ENCODE results near the gene ANO9.
A peak's percentile ranks its signal among the peaks of the same experiment; 100 is the strongest.
"Not testable (repeated sequence)": the region's sequence is repeated elsewhere in the genome, so short reads cannot be mapped to it uniquely, and the experiment has no call there.

The ANO9 gene

DNA sequence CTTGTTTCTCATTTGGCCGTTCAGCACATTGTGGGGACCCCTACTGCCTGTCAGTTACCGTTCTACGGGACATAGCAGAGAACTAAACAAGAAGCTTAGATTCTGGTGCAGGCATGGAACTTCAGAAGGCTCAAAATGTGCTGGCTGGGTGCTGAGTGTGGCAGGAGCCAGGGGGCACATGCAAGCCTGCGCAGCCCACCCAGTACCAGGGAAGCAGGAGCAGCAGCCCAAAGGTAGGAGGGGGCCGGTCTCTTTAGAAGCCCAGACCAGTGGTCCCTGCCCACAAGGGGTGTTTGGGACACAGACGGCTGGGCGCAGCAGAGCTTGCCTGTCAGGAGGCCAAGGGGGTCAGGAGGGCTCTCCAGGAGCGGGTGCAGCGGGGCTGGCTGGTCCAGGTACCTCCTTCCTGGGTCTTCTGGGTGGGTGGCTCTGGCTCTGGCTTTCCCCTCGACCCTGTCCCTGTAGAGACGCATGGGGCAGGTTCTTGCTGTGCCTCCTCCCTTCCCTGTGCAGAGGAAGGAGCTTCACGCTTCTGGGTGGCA lies 10.5 kb upstream of the ANO9 start:
- DNase-seq: no peak

DNA sequence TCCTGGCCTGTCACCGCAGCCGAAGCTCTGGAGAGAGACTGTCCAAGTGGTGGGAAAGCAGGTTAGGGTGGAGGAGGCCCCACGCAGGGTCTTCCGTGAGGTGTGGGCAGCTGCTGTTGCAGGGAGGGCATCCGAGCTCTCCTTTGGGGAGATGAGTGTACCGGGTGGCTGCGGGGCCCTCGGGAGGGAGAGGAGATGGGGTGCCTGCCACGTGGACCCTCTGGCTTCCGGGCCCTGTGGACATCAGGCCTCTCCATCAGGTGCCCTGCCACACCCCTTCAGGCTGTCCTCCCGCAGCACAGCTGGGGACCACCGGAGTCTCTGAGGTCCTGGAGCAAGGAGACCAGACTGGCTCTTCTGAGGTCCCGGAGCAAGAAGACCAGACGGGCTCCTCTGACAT lies 9.9 kb upstream of the ANO9 start:
- DNase-seq: no peak

DNA sequence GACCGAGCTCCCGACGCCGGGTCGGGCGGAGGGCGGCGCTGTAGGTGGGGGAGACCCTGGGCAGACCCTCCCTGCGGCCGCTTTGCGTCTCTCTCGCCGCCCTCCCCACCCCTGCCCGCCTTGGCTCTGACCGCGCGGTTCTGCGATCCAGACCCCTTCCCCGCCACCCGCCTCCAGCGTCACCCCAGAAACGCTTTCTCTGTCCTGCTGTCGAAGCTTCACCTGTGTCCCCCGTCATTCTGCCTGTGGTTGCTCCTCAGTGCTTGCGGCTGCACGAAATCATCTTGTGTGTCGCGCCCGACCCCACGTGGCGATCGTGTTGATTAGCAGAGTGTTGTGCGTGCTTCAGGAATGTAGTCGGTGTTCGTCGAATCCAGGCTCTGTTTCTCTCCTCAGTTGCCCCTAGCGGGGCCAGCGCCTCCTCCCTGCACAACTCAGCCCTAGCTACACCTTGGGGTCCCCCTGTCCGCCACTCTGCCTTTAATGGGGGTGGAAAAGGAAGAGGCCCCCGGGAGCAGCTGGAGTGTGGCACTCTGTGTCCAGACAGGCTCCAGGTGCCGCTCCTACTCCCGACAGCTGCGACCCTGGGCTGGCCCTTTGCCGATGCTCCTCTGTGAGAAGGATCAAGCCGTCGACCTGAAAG lies 9.1 kb upstream of the ANO9 start:
- peak; percentile 83 to 85 for DNase-seq

DNA sequence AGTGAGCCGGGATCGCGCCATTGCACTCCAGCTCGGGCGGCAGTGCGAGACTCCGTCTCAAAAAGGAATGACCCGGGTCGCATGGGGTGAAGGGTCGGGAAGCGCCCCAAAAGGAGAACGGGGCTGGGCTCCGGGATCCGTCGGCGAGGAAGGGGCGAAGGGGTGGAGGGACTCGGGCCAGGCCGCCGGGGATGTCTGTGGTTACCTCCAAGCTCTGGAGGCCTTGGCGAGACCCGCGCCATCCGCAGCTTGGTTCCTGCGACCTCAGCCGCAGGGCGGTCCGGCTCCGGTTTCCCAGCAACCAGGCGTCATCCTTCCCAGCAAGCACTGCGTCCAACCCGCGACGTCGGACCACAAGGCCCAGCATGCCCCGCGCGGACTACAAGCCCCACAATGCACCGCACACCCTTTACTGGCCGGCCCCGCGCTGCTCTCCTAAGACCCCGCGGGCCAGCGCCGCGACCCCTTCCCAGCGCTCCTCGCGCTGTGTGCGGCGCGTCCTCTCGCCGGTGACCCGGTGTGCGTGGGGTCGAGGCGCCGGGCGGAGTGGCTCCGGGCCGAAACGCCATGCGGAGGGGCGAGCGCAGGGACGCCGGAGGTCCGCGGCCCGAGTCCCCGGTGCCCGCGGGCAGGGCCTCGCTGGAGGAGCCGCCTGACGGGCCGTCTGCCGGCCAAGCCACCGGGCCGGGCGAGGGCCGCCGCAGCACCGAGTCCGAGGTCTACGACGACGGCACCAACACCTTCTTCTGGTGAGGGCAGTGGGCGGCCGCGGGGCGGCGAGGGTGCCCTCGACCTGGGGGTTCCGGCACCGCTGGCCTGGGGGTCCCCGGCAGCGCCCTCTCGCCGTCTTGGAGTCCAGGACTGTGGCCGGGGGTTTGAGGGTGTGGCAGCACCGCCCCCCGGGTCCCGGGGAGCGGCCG lies 8.3 kb upstream of the ANO9 start, which contains the start of gene PTDSS2:
Gene PTDSS2, plus strand, starts transcription at position 391 of the 920 bp plus-strand sequence. Its CDS starts 177 bp downstream, at position 568.
- DNase-seq: peak; percentile 93 to 94

DNA sequence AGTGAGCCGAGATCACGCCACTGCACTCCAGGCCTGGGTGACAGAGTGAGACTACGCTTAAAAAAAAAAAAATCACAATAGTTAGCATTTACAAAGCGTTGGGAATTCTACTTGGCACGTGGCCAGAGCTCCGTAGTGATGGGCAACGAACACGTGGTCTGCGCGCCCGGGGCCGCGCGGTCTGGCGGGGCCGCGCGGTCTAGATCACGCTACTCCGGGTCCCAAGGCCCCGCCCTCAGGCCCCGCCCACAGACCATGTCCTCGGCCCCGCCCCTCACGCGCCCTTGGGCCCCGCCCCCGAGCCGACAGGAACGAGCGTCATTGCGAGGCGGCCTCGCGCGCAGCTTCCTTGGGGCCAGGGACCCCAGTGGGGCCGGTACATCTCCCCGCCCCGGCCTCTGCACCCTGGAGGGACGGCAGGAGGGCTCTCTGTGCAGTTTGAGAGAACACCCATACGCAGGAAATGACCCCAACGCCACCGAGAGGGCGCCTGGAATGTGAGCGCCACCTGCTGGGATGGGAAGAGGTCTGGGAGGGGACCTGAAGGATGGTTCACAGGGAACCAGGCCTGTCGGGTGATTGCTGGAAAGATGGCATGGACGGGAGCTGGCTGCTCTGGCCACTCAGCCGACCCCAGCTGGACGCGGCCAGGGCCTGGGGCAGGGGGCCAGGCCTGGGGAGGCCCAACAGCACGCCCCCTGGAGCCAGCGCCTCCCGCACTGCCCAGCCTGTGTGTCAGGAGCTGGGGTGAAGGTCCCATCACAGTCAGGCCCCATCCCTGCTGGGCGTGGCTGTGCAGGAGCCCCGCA lies 6.3 kb upstream of the ANO9 start:
- peak; percentile 92 to 96 for DNase-seq

DNA sequence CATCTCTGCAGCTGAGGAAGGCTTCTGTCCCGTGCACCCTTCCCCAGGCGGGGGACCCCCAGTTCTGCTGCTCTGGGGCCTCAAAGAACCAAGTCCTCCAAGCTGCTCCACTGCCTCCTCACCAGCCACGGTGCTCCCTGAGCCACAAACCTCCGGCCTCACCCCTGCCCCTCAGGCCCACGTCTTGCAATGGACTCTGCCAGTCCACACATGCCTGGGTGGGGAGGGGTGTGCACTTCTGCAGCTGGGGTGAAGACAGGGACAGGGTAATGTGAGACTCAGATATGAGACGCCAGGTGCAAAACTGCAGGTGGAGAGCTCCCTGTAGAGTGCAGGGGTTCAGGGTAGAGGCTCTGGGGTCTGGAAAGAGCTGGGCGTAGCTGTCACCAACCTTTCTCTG lies 5.1 kb upstream of the ANO9 start:
- DNase-seq: no peak

DNA sequence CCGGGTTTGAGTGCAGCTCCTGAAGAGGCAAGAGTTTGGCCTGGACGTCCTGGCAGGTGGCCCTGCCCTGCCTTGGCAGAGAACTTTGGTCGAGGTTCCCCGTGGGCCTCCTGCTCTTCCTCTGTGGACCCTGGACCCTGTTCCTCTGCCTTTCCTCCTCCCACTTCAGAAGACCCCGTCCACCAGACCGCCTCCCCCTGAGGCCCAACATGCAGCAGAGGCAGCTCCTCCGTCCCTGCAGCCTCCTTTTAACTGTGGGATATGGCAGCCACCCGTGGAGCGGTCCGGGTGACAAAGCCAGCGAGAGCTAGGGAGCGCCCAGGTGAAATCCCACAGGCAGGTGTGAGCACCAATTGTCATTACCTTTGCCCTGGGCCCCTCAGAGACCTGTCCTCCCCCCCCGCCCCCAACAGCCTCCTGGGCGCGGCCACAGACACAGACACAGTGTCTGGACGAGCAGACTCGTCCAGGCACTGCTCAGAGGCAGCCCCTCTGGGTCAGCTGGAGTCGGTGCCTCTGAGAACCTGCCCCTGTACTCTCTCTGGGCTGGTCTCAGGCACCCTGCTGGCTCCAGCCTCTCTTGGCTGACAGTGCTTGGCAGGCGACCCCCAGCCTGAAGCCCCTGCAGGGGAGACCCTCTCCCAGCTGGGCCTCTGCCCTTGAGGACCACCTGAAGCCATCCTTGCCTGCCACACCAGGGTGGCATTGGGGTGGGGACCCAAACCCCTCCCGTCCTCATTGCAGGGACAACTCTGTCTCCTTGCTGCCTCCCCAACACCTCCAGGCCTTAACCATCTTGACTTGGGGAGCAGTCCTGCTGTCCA lies 4.2 kb upstream of the ANO9 start:
- DNase-seq: no peak

DNA sequence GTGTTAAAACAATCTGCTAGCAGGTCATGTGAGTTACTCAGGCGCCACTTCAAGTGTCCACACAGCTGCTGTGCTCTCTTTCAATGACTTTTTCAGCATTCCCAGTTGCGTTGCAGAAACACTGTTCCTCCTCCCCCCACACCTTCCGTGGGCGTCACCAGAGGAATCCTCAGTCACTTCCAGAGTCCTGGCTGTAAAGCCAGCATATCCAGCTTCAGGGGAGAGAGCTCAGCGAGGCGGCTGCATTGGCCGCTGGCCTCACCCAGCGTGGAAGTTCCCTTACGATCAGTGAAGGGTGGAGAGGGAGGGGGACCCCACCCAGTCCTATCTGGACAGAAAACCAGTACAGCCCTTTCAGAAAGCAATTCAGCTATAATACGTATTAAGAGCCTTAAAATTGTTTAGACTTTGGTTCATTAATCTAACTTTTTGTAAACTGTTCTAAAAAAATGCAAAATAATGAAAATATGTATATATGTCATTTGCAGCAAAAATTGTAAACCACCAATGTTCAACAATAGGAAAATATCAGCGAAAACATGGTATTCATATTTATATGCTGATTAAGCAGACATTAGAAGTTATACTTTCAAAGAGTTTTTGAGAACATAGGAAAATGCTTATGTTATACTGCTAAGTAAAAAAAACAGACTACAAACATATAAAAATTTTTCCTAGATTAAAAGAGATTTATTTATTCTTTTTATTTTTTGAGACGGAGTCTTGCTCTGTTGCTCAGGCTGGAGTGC lies 2.8 kb upstream of the ANO9 start:
- no peak for DNase-seq

DNA sequence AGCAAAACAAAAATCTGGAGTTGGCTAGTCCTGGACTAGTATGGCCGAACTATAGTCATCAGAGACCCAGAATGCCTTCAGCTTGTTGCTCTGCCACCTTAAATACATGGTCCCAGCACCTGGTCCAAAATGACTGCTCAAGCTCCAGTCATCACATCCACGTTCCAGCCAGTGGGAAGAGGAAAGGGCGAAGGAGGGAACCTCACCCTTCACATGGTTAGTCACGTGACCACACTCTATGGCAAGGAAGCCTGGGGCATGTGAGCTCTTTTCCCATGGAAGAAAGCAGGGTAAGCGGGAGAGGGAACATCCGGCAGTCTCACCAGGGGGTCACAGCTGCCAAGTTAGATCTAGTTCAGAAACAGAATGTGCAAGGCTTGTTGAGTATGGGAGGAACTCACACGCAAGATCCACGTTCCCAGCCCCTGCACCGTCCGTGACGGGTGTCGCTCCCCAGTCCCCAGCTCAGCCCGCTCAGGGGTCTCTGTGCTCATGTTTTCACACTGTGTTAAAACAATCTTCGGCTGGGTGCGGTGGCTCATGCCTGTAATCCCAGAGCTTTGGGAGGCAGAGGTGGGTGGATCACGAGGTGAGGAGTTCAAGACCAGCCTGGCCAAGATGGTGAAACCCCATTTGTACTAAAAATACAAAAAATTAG lies 1.9 kb upstream of the ANO9 start:
- no peak for DNase-seq

DNA sequence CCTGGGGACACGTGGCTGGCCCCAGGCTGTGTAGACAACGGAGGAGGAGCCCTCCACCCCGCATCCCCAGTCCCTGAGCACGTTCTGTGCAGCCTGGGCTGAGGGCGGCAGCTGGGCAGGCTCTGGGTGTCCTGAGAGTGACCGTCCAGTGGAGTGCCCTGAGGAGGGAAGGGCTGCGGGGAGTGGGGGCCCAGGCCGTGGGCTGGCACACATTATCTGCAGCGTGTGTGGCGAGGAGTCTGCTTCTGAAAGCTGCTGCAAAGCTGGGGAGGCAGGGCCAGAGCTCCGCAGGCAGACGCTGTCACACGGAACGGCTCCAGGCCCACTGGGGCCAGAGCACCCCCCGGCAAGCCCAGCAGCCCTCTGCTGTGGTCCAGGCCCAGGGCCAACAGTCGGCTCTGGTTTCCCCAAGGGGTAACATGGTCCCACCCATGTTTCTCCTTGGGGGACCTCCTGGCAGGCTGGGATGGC lies 835 bp upstream of the ANO9 start:
- DNase-seq: no peak

DNA sequence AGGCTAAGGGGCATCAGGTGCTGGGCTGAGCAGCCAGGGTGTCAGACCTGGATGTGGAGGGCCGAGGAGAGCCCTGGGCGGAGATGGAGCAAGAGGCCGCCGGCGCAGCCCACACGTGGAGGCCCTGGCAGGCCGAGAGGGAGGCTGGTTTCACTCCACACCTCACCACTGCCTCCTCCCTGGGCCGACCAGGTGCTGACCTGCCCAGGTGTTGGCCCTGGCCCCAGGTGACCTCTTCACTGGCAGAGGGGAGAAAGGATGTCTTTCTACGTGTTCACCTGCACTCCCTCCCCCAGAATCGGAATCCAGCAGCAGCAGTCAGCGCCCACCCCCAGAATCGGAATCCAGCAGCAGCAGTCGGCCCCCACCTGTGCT lies 781 bp downstream of the ANO9 start:
- DNase-seq: no peak

DNA sequence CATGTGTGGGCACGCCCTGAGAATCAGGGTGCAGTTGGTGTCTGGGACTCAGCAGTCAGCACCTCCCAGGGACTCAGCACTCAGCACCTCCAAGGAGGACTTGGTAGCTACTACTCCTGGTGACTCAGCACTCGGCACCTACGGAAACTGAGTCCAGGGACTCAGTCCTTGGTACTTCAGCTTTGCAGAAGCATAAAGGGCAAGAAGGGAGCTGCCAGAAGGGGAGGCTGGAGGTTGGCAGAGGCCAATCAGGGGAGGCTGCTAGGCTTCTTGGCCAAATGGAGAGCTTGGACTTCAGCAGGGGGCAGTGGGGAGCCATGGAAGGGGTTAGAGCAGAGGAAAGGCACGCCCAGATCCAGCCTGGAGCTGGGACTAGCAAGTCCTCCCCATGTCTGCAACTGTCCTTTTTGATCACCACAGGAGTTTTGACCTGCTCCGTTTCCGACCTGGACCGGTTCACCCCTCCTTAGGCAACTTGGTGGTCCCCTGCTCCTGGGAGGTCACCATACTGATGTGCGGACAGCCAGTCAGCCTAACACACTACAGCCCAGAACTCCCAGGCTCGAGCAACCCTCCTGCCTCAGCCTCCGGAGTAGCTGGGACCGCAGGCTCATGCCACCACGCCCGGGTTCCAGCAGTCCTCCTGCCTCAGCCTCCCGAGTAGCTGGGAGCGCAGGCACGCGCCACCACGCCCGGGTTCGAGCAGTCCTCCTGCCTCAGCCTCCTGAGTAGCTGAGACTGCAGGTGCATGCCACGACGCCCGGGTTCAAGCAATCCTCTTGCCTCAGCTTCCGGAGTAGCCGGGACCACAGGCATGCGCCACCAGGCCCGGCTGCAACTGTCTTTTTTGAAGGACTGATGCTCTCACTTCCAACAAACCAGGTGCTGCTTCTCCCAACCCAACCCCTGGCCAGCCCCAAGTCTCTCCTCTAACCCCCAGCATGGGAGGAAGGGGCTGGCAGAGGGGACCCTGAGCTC lies 1.5 kb downstream of the ANO9 start:
- no peak for DNase-seq

DNA sequence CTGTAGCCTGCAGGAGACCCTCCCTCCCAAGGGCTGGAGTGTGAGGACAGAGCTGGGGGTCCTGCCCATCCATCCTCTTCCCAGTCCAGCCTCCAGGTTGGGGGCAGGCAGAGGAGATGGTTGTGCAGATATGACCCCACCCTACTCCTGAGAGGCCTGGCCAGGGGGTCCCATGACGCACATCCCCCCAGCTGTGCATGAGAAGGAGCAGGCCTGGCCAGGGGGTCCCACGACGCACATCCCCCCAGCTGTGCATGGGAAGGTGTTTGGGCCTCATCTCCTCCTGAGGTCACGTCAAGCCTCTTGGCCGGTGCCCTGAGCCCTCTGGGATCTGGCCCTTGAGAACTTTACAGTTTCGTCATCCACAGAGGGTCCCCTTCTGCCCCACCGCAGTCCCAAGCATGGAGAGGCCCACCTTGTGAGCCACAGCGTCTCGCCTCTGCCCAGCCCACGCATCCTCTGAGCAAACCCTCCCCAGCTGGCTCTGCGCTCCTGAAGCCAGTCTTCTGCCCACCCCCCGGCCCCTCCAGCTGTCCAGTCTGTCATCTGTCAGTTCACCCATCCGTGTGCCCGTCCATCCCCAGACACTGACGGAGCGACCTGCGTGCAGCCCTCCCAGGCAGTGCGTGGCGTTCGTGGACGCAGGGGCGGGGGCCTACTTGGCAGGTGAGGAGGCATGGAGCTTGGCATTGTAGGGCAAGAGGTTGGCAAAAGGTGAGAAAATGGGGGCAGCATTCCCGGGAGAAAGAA lies 2.3 kb downstream of the ANO9 start:
- no peak for DNase-seq

DNA sequence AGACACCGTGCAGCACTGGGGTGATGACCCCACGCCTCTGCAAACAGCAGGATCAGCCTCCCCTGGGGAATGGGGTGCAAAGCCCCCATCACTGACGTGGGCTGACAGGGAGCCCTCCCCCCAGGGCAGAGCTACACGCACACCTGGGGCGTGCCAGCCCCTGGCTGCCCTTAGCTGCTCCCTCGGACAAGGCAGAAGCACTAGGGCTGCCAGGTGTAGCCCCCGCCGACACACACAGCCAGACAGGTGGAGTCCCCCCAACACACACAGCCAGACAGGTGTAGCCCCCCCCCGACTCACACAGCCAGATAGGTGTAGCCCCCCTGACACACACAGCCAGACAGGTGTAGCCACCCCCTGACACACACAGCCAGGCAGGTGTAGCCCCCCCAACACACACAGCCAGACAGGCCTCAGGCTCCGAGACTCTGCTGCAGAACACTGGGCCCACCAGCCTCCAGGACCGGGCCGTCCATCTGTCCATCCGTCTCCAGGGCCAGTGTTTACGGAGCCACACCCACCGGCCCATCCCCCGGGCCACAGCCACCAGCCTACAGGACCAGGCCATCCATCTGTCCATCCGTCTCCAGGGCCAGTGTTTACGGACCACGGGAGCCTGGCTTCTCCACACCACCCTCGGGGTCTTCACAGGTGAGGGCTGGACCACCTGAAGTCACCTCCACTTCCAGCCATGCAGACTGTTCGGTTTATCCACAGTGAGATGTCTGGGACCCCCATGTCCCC lies 3.5 kb downstream of the ANO9 start:
- DNase-seq: no peak

DNA sequence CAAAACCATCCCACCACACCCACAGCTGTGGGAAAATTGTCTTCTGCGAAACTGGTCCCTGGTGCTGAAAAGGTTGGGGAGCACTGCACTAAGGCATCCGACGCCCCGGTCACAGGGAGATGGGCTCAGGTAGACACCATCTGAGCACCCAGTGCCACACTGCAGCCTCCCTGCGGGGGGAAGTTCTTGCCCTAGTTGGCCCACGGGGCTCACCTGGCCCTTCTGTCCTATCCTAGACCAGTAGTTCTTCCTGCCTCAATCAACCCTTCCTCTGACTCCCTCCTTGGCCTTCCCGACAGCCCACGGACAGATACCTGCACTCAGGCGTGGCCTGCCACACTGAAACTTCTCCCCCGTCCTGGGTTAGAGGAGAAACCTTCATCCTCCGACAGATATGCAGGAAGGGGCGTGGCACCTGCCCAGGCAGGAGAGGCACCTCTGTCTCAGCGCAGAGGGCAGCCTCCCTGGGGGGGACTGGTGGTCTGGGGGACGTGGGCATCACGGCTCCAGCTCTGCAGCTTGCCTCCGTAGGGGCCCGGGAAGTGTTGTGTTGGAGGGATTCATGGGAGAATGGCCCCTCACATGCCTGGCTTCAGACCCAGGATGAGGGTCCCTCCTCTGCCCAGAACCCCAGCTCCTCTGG lies 4.5 kb downstream of the ANO9 start:
- no peak for DNase-seq

DNA sequence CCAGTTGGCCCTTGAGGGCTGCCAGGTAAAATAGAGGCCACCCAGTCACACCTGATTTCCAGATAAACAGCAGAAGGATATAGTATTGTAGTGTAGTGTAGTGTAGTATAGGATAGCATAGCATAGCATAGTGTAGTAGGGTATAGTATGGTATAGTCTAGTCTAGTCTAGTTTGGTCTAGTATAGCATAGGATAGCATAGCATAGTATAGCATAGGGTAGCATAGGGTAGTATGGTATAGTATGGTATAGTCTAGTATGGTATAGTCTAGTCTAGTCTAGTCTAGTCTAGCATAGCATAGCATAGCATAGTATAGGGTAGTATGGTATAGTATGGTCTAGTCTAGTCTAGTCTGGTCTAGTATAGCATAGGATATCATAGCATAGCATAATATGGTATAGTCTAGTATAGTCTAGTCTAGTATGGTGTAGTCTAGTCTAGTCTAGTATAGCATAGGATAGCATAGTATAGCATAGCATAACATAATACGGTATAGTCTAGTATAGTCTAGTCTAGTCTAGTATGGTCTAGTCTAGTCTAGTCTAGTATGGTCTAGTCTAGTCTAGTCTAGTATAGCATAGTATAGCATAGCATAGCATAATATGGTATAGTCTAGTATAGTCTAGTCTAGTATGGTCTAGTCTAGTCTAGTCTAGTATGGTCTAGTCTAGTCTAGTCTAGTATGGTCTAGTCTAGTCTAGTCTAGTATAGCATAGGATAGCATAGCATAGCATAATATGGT lies 6.6 kb downstream of the ANO9 start:
- DNase-seq: not testable (repeated sequence)

DNA sequence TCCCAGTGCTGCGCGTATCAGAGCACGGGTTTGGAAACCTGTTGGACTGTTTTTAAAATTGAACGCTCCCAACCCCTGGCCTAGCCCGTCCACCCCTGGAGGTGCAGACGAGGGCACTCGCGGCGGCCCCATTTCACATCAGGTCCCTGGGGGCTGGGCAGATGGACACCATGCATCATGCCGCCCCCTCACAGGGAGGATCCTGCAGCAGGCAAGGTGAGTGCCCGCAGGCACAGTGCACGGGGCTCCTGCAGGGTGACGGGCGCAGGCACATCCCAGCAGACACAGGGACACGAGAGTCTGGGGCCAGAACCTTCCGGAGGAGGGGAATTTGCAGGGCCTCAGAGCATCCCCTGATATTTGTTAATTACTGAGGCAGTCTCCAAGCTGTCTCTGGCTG lies 7.3 kb downstream of the ANO9 start:
- DNase-seq: no peak
